GM19395 (cell line): ENCODE data around the gene KCNJ4.

Experiments used
- ATAC-seq: cut with Tn5 transposase; IDR thresholded peaks from one replicate; pipeline ENCODE4 v1.9.1; 2021; ENCODE audit warnings: mild to moderate bottlenecking, moderate library complexity; ENCODE audit not compliant: unreplicated experiment

The KCNJ4 gene

DNA sequence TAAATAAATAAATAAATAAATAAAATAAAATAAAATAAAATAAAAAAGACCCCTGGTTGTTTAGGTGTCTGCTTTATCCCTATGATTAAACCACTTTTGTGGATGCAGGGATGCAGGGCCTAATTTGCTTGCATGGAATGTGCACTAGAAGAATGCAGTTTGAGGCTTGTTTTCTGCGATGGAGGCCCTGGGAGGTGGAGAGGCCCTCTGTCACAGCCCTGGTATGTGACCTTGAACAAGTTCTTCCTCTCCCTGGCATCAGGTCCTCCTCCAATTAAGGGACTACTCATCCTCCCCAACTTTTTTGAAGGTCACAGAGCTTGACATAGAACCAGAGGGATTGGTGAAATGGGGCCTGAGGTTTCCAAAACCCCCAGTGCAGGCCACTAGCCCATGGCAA is 22.7 kb downstream of the KCNJ4 start:
- no peak for ATAC-seq

DNA sequence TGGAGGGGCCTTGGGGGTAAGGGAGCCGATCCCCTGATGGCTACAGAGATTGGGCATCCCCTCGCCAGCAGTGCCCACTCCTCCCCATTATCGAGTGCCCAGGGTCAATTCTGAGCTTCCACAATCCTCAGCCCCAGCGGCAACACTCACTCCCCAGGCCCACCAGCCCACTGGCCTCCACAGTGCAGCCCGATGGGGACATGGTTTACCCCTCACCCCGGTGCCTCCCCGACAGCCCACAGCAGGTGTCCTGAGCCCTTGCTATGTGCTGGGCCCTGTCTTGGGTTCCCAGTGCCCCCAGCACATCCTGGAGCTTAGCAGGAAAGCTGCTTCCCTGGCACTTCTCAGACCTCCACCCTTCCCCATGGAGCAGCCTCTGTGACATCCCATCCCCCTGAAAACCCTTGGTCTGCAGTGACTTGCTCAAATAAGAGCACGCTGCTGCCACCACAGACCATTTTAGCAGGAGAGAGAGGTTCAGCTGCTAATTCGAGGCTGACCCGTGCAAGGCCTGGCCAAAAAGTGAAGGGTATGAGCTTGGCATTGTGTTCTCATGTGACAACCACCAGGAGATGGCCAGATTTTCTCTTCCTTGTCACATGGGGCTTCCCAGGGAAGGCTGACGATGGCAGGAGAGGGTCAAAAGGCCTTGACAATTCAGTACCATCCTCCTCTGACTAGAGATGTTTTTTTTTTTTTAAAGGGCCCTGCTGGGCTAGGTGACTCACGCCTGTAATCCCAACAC is 23.6 kb downstream of the KCNJ4 start:
- ATAC-seq, result no peak

DNA sequence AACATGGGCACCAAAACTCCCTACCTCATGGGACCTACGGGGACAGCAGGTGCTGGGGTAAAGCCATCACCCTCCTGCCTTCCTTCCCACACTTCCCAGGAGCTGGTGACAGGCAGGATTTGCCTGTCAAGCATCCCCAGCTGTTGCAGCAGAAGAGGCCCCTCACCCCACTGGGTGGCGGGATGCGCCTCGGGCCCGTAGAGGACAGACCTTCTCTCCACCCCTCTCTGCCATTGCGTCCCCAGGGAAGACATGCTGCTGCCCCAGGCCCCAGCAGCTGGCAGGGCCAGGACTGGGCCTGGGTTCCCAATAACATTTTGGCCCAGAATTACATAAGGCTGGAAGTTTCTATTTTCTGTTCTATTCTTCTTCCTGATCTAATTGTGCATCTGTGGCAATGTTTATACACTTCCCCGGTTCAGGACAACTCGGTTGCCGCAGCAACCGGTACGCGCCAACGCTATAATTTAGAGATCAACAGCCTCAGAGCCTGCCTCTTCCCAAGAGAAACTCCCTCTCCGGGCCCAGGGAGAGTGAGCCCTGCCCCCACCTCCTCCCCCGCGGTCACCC is 25.4 kb downstream of the KCNJ4 start:
- no peak for ATAC-seq

DNA sequence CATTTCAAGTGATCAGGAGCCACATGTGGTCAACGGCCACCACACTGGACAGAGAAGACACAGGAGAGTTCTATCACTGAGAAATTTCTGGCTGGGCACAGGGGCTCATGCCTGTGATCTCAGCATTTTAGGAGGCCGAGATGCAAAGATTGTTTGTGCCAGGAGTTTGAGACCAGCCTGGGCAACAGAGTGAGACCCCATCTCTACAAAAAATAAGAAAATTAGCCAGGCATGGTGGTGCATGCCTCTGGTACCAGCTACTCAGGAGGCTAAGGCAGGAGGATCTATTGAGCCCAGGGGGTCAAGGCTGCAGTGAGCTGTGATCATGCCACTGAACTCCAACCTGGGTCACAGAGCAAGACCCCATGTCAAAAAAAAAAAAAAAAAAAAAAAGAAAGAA is 26.3 kb downstream of the KCNJ4 start:
- no peak for ATAC-seq

DNA sequence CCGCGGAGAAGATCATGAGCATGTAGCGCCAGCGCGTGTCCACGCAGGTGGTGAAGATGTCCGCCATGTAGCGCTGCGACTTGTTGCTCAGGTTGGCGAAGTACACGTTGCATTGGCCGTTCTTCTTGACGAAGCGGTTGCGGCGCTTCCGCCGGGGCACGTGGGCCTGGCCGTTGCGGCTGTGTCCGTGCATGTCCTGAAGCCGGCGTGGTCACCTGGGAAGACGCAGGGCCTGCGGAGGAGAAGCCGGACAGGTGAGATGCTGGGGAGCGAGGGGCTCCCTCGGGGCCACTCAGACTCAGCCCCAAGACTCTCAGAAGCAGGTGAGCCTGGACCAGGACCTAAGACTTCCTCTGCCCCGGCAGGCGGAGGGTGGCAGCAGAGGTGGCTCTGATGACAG is 27.1 kb downstream of the KCNJ4 start:
- no peak for ATAC-seq

DNA sequence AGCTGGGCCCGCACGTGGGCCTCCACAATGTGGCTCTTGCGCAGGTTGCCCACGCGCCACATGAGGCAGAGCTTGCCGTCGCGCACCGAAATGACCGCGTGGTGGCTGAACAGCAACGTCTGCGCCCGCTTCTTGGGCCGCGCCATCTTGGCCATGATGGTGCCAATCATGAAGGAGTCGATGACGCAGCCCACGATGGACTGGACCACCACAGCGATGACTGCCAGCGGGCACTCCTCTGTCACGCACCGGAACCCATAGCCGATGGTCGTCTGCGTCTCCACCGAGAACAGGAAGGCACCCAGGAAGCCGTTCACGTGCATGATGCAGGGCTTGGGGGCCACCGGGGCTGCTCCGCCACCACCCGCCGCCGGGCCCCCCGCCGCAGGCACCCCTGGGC is 27.5 kb downstream of the KCNJ4 start:
- no peak for ATAC-seq

DNA sequence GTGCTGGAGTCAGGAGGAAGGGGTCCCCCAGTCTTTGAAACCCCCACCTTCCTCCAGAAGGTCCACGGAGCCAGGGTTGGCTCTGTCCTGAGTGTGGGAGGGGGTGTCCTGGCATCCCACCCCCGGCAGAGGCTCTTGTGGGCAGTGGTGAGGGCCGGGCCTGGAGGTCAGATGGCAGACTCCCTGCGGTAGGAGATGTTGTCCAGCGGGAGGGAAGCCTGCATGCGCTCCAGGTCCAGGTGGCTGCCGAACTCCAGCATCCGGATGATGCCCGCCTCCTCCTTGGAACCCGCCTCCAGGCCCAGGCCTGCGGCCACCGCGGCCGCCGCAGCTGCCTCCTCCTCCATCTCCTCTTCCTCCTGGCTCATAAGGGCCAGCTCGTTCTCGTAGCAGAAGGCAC is 28.4 kb downstream of the KCNJ4 start:
- no peak for ATAC-seq

DNA sequence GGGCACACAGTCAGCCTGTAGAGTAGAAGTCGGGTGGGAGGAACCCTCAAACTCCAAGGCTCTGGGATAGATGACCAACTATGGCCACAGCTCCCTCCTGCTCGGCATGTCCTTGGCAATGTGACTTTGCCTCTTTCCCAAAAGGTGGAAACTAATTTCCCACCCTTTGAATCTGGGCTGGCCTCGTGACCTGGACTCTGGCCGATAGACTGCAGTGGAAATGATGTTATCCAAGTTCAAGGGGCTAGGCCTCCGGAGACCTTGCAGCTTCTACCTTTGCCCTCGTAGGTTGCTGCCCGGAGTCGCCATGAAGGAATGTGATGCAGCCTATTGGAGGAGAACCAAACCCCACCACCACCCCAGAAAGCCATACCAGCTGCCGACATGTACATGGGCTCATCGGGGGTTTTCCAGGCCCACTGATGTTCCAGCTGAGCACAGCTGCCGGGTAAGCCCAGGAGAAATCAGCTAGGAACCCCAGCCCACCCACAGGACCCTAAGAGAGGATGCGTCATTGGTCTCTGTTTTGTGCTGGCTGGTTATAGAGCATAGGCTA is 30.4 kb downstream of the KCNJ4 start:
- no peak for ATAC-seq

DNA sequence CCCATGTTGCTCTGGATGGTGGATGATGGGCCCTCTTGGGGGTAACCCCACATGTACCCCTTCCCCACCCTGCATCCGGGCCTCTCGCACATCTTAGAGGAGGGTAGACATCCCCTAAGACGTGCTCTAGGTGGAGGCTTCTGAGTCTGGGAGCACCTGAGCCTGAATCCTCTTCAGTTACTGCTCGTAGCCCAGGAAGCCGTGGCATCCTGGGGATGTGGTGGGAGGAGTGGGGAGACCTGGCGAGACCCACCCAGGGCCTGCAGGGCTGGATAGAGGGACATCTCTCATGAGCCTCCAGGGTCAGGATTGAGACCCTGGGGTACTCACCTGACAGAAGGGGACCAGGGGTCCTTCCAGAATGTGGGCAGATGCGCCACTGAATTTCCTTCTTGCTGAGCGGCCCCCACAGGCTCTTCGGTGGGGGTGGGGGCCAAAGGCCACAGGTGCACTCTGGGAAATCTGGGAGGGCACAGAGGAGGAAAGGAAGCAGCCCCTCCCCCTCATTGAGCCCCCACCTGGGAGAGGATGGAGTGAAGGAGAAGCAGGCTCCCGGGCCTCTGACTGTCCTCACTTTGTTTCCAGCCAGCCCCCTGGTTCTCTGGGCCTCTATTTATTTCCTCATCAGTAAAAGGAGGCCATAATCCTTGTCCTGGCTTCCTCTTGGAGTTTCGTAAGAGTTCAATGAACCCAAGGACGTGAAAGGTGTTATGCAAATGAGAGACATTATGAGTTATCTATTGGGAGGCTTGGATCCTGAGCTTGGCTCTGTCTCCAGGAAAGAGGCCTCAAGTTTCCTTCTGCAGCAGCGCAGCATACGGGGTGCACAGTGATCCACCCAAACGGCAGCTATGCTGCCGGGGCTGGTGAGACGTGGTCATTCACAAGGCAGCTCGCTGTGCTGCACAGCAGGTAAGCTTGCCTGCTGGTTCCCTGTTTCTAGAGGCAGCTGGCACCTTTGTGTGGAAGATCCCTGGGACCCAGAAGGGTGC is 31.2 kb downstream of the KCNJ4 start:
- ATAC-seq, result no peak

DNA sequence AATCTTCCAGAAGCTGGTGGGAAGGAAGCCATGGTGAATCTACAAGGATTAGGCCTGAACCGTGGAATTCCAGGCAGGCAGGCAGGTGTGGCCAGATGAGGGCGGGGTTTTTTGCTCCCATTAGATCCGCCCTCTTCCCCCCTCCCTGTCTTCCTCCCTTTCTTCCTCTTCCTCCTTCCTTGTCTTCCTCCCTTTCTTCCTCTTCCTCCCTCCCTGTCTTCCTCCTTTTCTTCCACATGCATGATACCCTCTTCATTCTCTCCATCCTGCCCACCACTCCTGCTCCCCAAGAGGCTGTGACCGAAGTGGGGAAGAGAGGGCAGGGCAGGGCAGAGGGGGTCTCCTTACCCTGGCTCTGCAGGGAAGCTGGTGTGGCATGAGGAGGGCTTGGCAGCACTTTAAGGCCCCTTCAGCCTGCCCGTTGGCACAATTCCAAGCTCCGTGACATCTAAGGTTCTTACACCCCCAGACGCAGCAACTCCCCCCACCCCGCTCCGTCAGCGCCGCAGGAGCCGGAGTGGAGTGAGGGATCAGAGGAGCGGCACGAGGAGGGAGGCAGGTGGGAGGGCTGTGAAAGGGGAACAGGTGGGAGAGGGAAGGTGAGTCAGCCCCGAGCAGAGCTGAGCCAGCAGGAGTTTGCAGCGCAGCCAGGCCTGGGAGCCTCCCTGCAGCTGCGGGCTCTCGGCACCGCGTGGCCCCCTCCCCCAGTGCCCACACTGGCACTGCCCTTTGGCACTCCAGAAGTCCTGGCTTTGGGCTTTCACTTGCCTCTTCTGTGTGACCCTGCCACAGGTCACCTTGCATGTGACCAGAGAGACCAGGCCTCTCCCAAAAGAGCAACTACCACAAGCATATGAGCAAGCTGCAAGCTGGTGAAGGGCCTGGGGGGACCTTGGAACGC is 32.1 kb downstream of the KCNJ4 start:
- ATAC-seq, result no peak

DNA sequence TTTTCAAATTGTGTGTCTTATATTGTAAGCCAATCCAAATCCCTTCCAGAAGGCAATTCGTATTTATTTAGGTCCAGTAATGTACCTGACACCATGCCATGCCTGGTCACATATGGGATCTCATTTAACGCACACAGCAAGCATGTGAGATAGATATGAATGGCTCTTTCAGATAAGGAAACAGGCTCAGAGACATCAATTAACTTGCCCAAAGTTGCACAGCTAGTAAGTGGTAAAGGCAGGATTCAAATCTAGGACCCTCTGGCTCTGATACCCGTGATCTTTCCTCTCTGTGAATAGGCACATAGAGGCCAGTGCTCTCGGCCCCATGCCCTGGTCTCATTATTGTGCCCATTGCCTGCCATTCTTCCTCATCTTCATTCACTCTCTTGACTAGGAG is 34.3 kb downstream of the KCNJ4 start:
- ATAC-seq, result no peak

DNA sequence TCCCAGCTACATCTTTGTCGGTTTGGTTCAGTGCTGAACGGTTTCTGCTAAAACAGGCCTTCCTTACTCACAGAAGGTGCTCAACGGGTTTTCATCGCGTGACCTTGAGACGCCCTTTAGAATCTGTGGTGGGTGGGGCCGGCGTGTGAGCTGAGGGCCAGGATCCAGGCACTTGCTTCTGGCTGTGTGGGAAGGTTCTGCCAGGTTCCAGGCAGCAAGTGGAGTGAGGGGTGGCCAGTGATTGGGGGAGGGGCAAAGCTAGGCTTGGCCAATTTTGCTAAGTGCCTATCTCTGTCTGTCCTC is 35.2 kb downstream of the KCNJ4 start:
- no peak for ATAC-seq

DNA sequence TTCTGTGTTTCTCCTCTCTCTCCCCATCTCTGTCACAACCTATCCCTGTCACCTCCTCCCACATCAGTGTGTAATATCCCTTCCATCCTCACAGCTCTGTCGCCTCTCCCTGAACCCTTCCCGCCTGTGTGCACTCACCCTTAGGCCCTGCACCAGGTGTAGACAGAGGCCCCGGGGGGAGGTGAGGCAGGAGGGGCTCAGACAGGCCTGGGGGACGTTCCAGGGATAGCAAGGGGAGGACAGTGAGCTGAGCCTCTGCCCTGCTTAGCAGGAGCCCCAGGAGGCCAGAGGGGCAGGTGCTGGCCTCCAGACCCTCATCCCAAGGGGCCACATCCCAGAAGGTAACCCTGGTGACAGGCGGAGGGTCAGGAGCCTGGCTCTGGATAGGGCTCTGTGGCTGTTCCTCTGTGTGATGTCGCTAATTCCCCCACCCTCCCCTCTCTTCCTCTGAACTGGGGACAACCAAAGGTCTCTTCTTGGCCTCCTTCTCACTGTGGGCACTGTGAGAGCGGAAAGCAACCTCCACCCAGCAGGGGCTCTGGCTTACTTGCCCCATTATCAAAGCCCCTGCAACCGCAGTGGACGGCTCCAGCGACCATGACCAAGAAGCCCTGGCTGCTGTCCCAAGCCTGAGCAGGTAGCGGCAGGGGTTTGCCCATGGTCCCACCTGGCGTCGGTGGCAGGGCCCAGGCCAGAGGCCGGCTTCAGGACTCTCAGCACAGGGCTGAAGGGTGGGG is 35.7 kb downstream of the KCNJ4 start:
- ATAC-seq, result no peak

DNA sequence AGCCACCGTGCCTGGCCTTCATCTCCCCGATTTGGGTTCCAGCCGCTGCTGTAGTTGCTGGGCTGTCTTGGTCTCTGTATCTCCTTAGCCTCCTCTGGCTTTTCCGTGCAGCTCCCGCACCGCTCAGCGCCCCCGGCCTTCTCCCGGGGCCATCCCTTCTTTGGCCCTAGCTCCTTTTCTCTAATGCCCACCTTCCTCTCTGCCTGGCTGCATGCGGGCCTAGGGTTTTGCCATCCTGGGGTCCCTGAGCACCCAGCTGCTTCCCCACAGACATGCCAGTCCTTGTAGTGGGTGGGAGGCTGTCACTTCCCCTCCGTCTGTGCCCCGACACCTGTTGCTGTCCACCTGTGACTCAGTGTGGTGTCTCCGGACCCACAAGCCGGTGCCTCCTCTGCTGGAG is 36.4 kb downstream of the KCNJ4 start:
- no peak for ATAC-seq

DNA sequence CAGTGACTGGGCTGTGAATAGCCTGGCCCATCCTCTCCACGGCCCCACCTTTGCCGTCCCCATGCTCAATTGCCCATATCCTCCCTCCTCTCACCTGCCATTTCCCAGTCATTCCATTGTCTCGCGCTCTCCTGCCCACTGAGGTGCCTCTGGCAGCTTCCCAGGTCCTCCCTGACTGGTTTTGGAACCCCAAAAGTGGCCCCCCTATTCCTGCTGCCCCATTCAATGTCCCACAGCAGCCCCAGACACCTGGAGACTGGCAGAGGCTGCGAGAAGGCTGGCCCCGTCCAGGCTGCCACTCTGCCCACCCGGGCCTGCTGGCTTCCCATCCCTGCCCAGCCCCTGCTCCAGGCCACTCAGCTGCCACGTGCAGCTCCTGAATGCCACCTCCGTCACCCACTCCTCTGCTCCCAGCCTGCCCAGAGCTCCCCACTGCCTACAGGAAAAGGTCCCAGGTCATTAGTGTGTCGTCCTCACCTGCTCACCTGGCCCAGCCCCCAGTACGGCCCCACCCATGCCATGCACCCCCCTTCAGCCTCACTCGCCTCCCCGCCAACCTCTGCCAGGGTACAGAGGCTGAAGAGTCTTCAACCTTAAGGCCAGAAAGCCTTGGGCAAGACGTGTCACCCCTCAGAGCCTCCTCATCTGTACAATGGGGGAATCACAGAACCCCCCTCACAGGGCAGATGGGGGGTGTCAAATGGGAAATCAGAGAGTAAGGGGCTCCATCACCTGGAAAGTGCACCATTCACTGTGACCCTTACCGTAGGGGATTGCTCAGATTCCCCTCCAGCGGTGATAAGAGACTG is 37.5 kb downstream of the KCNJ4 start:
- no peak for ATAC-seq

DNA sequence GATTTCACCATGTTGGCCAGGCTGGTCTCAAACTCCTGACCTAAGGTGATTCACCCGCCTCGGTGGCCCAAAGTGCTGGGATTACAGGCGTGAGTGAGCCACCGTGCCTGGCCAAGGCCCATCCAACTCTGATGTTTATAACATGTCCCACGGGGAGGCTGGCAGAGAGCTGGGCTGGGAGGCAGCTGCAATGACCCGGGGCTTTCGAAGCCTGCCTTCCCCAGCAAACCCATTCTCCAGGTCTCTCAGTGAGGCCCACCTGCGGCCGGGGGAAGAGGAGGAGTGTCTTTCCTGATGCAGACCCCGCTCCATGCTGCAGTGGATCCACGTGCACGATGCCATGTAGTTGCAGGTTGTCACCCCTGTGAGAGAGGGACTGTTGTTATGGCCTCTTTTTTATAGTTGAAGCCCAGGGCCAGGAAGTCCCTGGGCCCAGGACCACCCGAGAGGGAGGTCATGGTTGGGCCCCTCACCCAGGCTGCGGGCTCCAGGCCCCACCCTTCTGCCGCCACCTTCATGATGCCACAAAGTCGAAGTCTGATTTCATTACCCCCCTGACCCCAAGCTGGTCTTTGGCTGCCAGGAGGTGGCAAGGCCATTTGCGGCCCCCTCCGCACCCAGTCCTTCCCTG is 38.3 kb downstream of the KCNJ4 start:
- no peak for ATAC-seq

DNA sequence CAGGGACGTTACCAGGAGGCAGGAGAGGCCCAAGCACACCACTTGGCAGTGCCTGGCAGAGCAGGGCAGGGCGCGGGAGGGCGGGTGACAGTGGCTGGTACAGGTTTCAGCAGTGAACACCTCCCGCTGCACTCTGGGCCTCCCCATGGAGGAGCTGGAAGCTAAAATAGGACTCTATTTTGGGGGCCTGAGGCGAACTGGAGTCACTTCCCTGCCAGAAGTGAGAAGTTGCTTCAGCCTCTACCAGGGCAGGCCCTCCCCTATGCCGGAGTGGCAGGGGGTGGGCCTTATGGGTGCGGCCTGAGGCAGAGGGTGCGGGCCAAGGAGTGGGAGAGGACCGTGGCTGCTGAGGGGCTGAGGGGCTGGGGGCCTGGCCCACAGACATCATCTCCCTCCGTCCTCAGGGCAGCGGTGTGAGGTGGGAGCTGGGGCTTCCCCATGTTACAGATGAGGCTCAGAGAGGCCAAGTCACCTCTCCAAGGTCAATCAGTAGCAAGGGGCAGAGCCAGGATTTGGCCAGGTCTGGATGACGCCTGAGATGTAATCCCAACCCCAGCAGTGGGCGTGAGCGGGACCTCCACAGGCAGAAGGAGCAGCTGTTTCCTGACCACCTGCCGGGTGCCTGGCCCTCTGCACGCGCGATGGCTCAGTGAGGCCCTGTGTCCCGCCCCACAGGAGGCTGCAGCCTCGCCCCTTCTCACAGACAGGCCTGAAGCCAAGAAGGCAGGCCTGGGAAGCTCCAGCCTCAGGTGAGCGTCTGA is 39.3 kb downstream of the KCNJ4 start:
- ATAC-seq, result no peak

DNA sequence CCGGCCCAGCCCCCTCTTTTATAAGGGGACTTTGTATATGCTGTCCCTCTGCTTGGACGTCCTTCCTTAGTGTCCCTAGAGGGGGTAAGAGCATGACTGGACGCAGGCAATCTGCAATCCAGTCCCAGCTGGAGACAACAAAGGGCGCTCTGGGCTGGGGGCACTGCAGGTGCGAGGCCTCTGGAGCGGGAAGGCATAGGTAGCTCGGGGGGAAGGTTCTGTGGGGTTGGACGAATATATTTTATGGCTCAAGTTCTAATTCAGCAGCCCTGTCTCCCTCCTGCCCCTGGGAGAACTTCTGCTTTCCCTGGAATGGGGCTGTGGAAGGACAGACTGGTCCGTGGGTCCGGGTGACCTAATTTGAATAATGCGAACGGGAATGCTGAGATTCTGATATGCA is 40.0 kb downstream of the KCNJ4 start:
- ATAC-seq, result no peak
